Stimulated activated CD4-positive, alpha-beta T cell treated with anti-CD3 and anti-CD28 coated beads, Interleukin-15, amount 100 ng/mL, for 24 hours (primary cell): ENCODE measurements around the gene KRTAP10-1.
"Not testable (repeated sequence)": the region's sequence is repeated elsewhere in the genome, so short reads cannot be mapped to it uniquely, and the experiment has no call there.

Experiments used
- DNase-seq: peaks from one replicate; pipeline ENCODE4 v3.0.0-alpha.2; 2020

Gene KRTAP10-1

DNA sequence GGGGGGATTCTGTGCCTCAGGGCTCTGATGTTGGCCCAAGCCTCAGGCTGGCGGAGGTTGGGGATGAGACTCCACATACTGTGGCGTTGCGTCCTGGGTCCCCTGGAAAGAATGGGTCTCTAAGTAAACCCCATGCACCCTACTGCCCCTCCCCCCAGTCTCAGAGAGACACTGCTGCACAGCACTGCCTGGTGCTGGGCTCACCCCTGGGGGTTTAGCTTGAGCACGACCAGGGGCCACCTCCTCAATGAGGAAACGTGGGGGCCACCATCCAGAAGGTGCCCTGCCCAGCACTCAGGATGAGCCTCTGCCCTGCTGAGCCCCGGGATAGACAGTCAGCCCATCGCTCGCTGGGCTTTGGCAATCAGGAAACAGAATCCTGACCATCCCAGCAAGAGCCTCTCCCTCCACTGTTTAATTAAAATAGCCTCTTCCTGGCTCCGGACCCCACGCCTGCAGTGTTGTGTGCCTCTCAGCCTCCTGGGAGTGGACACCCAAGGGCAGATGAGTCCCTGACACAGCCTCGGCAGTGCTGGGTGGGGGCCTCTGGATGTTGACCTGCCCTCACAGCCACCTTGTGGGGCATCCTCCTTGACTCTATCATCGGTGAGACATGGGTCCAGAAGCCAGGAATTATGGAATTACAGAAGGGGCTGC is 30.0 kb upstream of the KRTAP10-1 start:
- no peak for DNase-seq

DNA sequence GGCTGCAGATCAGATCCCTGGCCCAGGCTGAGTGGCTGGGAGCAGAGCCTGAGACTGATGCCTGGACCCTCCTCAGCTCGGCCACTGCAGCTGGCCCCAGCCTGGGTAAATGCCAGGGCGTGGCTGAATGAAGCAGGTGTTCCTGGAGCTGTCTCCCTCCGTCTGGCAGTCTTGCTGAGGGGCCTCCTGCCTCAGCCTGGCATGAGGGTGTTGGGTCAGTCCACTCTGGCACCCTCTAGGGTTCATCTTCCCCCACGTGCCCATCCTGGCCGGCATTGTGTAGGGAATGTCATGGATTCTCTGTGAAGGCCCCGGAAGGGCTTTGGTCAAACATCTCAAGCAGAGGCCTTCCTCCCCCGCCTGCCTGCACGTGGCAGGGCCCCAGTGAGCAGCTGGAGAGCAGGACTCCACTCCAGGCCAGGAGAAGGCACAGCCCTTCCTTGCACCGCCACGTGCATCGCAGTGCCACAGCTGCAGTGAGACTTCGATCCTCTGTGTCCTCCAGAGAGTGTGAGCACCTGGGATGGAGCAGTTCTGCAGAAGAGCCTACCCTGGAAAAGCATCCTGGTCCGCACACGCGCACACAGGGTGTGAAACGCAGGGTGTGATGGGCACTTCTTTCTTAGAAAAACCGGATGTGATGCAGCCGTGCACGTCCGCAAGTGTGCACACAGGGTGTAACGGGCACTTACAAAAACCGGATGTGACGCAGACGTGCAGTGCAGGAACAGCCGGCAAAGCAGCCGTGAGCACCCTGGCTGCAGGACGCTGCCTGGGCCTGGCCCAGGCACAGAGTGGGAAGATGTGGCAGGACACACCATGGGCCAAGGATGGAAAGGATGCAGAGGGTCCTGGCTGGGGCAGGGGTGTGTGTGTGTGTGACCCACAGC is 28.9 kb upstream of the KRTAP10-1 start:
- no peak for DNase-seq

DNA sequence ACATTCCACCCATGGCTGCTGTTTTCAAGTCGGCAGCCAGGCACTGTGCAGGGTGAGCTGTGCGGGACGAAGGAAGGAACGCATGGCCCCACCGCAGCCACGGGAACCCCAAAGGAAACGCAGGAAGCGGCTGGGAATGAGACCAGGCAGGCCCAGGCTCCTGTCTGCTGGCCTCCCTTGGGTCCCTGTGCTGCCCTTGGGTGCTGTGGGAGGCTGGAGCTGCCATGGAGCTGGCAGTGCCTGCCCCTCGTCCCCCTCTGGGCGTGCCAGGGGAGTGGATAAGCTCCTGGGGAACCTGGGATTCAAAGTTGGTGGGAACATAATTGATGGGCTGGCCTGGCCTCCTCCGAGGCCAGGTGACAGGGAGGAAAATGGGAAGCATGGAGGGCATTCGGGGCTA is 28.3 kb upstream of the KRTAP10-1 start:
- DNase-seq = no peak

DNA sequence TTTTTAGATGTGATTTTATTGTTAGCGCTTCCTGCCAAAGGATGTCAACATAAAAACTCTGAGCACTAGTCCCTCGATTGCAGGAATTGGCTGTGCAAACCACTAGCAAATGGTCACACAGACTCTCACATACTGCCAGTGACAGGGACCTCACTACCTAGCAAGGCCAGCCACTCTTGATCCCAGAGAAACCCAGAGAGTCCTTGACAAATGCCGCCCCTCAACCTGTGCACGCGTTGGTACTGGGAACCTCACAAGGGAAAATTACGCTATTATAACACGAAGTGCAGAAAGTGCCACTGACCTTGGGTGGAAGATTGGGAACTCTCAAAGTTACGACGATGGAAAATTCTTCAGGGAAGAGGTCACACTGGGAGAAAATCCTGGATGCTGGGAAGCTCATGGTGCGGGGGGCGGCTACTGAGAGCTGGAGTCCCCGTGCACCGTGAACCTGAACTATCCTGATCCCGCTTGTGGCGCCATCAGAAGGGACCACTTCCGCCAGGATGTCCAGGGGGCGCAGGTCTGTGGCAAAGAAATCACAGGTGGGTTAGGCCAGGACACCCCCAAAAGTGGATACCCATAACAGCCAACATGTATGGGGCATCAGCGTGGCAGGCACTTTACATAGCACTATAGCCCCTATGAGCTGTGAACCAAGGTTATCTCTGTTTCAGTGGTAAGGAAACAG is 27.6 kb upstream of the KRTAP10-1 start:
- no peak for DNase-seq

DNA sequence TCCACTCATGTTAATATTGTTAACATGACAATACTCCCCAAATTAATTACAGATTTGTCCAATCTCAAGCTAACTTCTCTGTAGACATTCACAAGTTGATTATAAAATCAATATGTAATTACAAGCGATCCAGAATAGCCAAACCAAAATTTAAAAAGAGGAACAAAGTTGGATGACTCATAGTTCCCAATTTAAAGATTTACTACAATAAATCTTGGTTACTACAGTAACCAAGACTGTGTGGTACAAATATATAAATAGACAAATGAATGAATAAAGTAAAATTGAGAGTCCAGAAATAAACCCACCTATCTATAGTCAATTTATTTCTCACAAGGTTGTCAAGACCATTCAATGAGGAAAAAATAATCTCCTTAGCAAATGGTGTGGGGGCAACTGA is 26.4 kb upstream of the KRTAP10-1 start:
- no peak for DNase-seq

DNA sequence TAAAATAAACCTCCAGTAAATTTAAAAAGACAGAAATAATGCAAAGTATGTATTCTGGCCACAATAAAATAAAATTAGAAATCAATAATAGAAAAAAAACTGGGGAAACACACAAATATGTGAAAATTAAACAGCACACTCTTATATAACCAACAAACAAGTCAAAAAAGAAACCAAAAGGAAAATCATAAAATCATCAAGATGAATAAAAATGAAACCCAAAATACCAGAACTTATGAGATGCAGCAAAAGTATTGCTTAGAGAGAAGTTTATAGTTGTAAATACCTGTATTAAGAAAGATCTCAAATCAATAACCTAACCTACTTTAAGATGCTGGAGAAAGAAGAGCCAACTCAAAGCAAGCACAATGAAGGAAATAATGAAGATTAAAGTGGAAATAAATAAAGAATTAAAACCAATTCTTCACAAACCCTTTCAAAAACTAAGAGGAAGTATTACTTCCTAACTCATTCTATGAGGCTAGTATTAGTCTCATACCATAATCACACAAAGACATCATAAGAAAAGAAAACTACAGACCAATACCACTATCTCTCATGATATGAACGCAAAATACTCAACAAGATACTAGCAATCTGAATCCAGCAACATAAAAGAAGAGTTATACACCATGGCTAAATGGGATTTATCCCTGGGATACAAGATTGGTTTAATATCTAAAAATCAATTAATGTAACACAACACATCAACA is 25.0 kb upstream of the KRTAP10-1 start:
- DNase-seq = no peak

DNA sequence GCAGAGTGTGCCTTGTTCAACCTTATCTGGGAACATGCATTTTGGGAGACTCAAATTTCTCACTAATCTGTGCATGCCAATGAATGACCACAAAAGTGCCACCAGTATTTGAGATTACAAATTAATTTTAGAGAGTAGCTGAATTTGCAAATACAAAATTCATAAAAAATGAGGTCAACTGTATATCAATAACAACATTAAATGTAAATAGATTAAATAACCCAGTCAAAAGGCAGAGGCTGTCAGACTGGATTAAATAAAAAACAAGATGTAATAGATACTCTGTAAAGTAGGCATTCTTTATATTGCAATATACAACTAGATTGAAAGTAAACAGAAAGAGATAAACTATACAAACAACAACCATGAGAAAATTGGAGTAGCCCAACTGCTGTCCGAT is 24.1 kb upstream of the KRTAP10-1 start:
- no peak for DNase-seq

DNA sequence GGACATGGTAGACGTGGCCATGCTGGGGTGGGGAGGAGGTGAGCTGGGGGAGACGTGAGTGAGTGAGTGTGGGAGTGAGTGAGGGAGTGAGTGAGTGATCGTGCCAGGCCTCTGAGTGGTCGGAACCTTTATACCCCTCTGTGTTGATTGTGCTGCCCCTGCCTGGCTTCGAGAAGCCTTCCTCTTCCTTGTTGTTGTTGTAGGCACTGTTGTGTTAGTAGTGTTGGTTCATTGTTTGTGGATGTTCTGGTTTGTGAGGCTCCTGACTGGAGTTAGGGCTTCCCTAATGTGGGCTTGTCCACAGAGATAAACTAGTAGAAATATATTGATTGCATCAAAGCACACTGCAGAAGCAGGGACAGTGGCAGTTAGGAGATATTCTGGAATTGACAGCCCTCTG is 18.7 kb upstream of the KRTAP10-1 start, which contains the start of gene KRTAP10-3:
TSS of gene KRTAP10-3 (minus strand) at position 101 of the 400 bp plus-strand sequence. CDS start at position 21, 80 bp downstream.
- no peak for DNase-seq

DNA sequence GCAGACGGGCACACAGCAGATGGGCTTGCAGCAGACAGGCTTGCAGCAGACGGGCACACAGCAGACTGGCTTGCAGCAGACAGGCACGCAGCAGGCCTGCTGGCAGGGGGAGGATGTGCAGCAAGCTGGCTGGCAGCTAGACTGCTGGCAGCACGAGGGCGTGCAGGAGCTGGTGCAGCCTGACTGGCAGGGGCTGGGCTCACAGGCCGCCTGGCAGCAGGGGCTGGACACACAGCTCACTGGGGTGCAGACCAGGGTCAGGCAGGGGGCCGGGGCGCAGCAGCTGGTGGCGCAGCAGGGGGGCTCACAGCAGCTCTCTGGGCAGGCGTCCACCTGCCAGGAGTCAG is 18.3 kb upstream of the KRTAP10-1 start:
- not testable (repeated sequence) for DNase-seq

DNA sequence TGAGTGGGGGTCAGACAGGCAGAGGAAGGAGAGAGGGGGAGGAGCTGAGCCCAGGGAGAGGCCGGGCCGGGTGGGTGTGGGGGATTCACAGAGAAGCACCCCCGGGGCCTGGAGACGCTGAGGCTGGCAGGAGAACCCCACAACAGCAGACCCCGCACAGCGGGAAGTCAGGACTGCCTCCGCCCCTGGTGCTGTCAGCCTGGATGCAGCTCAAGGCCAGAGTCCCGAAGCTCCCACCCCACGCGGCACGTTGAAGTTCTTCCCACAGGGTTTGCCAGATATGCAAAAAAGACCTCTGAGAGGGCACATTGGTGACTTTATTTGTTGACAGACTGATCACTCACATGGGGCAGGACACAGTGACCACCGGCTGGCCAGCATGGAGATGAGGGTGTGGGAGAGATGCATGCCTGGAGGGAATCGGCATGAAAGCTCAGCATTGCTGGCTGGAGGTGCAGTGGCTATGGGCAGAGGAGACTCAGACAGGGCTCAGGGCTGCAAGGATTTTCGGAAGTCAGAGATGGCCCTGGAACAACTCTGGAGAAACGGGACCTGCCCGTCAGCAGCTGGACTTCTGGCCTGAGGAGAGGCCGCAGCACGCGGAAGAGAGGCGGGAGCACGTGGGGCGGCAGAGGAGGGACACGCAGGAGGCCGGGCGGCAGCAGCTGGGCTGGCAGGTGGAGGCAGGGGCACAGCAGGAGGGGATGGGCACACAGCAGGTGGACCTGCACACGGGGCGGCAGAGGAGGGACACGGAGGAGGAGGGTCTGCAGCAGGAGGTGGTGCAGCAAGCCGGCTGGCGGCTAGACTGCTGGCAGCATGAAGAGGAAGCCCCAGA is 17.7 kb upstream of the KRTAP10-1 start:
- DNase-seq = no peak

DNA sequence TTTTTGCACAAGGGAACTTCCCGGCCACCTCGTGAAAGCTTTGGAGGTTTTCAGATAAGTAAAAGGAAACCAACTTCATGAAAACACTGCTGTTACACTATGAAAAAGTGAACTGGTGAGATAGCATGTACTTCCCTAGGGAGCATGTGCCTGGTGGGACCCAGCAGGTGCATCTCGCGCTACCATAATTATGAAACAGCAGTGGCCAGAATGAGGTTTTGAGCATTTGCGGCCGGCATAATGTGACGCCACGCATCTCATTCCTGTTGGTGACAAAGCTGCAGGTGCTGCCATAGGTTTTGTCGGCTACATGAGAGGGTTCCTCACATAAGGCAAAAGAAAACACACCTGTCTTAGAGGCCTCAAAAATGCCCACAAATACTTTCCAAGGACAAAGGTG is 16.9 kb upstream of the KRTAP10-1 start:
- no peak for DNase-seq

DNA sequence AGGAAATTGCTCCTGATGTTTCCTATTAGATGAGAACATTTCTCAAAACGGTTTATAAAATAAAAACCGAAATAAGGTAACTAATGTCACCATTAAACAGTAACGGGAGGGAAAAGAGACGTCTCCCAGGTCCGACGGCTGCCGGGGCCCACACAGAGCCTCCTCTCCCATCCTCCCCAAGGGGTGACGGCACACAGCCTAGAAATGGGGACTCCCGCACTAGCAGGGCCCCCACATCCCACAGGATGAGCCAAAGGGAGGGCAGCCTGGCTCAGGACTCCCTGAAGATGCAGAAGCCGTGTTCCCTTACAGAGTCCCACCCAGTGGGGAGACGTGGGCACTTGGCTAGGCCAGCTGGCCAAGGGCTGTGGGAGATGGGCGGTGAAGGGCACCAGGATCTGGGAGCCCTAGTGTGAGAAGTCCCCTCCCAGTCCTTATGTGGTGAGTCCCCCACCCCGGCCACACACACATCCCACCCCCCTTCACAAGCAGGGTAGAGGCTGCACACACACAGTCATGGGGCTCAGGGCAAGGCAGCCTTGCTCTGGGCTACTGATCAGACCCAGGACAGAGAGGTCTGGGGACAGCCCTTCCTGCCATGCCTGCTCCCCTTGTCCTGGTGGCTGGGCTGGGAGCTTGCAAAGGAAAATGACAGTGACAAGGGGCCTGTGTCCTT is 15.3 kb upstream of the KRTAP10-1 start:
- DNase-seq = no peak

DNA sequence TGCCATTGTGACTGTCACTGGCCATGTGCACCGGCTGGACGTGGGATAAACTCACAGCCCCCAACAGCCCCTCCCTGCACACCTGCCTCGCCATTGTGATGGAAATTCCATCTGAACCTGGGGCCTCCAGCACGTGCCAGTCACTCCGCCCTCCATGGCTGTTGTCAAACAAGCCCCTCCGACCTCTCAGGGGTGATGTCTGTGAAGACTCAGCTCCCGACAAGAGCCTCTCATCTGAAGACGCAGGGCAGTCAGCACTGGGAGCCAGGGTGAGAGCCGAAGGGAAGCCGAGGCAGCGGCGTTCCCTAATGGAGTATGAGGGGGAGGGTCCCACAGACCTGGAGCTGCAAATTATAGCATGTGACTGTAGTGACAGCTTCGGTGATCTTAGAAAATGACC is 12.7 kb upstream of the KRTAP10-1 start:
- no peak for DNase-seq

DNA sequence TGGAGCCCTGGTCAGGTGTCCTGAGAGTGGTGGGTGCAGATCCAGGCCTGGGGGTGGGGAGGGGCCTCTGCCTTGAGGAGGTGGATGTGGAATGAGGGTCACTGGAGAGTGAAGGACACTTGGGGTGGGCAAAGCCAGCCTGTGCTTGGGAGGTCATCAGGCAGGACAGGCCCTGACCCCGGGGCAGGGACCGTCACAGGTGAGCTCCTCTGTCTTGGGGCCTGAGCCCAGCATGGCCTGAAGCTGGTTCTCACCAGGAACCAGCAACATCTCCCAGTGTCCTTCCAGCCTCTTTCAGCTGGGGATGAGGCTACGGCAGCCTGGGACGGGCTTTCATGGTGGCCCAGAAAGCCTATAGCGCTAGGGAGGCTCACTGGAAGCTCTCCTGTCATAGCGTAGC is 12.1 kb upstream of the KRTAP10-1 start:
- DNase-seq = no peak

DNA sequence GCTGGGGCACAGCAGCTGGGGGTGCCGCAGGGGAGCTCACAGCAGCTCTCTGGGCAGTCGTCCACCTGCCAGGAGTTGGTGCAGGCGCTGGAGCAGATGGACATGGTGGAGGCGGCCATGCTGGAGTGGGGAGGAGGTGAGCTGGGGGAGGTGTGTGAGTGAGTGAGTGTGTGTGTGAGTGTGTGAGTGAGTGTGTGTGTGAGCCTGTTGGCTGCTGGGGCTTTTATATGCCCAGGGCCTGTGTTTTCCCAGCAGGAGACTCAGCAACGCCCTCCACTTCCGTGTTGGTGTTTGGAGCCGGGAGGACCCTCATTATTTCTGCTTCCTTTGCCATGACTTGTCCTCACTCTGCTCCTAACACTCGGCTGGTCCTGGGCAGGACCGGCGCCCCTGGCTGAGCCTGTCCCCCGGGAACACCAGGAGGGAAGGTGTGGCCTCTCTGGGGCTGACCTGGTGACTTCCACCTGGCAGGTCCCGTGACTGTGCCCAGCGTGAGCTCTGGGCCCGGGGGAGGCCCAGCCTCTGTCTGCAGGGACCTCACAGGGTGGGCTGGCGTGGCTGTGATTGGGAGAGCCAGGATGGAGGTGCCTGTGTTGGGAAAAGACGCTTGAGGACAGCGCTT is 11.5 kb upstream of the KRTAP10-1 start, which contains the start of gene KRTAP10-2:
TSS of gene KRTAP10-2 (minus strand) at position 166 of the 622 bp plus-strand sequence. CDS start at position 119, 47 bp downstream.
- DNase-seq = no peak

DNA sequence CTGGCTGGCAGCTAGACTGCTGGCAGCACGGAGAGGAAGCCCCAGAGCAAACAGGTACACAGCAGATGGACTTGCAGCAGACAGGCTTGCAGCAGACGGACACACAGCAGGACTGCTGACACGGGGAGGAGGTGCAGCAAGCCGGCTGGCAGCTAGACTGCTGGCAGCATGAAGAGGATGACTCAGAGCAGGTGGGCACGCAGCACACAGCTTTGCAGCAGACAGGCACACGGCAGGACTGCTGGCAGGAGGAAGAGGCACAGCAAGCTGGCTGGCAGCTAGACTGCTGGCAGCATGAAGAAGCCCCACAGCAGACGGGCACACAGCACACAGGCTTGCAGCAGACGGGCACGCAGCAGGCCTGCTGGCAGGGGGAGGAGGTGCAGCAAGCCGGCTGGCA is 10.8 kb upstream of the KRTAP10-1 start:
- no peak for DNase-seq

DNA sequence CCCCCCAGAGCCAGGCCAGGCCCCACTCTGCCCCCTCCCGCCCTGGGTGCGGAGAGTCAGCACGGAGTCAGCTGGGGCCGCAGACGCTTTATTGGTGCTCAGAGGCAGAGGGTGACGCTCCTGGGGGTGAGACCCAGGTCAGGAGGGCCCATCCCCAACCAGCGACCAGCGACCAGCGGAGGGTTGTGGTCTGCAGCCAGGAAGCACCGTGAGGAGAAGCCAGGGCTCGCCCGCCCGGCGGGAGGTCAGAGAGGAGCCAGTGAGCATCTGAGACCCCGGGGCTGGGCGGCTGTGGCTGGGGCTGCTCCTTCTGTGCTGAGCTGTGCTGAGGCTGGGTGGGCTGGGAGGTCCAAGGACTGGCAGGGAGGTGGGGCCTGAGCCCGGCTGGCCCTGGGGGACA is 10.3 kb upstream of the KRTAP10-1 start:
- DNase-seq = not testable (repeated sequence)

DNA sequence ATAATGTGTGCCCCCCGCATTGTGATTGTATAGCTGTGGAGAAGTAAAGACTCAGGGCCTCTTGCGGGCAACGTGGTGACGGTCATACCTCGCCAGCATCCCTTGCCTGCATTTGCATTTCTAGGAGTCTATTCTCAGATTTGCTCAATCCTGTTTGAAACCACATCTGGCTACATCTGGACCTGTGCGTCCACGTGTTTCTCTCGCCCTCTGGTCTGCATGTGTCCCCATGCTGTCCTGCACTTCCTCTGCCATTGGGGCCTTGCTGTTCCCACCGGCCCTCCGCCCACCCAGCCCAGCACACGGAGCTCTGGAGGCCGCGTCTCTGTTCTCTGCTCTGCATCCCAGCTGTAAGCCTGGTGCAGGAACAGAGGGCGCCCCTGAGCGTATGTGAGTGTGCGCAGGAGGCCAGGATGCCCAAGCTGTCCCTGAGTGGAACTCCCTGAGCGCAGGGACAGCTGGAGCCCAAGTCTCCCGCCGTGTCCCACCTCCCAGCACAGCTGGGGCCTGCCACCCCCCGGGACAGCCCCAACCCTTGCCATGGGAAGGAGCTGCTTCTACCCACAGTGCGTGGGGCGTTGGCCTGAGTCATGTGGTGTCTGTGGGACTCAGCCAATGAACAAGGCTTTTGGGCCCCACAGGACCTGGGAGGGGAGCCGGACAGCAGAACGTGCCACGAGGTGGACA is 9.7 kb upstream of the KRTAP10-1 start:
- no peak for DNase-seq

DNA sequence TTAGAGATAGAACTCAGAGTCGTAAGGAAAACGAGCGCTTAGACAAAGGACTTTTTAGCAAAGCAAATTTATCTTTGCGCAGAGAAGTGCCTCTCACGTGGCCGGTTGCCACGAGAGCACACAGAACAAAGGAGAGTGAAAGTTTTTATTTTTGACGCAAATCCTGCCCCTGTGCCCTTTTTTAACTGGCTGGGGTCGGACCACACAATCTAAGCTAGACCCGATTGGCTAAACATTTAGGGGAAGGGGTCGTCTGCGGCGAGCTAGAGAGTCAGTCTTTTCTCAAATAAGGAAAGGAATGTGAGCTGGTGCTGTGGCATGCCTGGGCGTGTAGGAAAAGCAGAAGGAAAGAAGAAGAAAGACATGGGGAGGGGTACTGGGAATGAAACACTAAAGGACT is 8.9 kb upstream of the KRTAP10-1 start:
- no peak for DNase-seq

DNA sequence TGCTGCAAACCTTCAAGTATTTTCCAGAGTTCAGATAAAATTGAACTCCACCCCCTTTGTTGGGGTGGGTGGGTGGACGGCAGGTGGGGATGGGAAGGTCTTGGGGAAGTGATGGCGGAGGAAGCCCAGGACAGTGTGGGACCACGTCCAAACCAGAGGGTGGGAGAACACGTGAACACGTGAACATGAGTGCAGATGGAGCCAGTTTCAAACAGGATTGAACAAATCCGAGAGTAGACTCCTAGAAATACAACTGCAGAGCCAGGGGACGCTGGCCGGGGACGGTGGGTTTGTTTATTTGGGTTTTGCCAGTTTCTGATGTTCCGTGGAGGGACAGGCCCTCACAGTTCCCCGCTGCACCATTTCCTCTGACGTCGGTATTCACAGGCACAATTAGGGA is 8.4 kb upstream of the KRTAP10-1 start:
- DNase-seq = no peak
